HG03045 (cell line): Measurements from ENCODE around the gene ZRANB2.

ENCODE experiments used
- ATAC-seq: cut with Tn5 transposase; IDR thresholded peaks from one replicate; pipeline ENCODE4 v1.9.1; 2021; ENCODE audit warnings: mild to moderate bottlenecking, moderate library complexity; ENCODE audit not compliant: unreplicated experiment

Gene ZRANB2

DNA sequence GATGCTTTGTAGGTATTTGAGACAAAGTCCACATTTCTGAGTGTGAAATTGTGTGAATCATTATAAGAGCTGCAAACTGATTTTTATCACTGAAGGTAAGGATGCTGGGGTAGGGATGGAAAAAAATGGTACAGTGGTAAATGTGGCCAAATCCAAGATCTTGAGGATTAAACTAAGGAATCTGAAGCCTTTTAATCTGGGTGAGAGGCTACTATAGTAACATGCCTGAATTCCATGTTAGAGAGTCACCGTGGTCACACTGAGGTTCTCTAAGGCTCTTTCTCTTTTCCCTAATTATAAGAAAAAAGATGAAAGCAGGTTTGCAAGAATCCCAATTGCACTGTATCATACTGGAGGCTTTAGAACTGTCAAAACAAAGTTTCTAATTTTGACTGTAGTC, 50.8 kb downstream of the ZRANB2 start:
- no peak for ATAC-seq

DNA sequence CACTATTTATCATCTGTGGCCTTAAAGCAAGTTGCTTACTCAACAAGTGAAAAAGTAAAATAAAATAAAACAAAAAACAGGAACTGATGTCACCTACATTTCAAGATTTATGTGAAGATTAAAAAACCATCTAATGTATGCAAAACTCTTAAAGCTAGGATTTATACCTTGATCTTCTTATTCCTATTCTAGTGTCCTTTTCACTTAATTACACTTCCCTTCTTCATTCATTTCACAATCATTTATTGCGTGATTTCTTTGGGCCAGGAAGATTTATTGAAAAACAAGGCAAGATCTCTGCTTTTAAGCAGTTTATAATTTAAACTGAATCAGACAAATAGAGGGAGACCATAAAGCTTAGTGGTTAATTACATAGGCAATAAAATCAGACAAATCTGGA, 51.9 kb downstream of the ZRANB2 start:
- no peak for ATAC-seq

GRCh38 chr1:71027991-71028390, 52.8 kb downstream of the ZRANB2 start:
- ATAC-seq: no peak

GRCh38 chr1:71026093-71026492, 54.7 kb downstream of the ZRANB2 start:
- no peak for ATAC-seq

DNA sequence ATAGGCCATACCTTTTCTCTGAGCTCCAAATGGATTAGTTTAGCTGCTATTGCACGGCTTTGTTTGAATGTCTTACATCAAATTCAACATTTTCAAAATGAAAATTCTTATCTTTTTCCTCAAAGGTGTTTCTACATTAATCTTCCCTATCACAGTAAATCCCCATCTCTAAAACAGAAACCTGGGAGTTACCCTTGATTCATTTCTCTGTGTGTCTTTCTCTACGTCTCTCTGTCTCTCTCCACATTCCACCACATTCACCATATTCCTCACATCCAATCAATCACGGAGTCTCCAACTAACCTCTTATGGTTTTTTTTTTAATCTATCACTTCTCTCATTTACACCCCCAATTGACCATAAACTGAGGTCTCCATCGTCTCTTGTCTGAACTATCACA, 57.3 kb downstream of the ZRANB2 start:
- no peak for ATAC-seq

- ATAC-seq: no peak
Measured at GRCh38 chr1:71019233-71019969, 61.4 kb downstream of the ZRANB2 start.

GRCh38 chr1:71018791-71019190, 62.0 kb downstream of the ZRANB2 start:
- no peak for ATAC-seq

DNA sequence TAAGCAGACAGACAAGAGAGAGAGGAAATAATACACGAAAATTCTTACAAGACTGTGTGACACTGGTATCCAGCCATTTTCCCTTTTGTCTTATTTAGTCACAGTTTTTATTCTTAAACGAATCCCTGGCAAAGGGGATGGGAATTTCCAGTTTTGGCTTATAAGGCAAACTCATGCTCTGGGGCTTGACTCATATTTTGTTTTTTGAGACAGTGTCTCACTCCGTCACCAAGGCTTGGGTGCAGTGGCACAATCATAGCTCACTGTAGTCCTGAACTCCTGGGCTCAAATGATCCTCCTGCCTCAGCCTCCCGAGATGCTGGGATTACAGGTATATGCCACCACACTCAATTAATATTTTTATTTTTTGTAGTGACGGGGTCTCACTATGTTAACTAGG, 65.1 kb downstream of the ZRANB2 start:
- no peak for ATAC-seq

- no peak for ATAC-seq
Measured at GRCh38 chr1:71014178-71014579, 66.7 kb downstream of the ZRANB2 start.
